Measurements from ENCODE around the gene PSMD6.
A peak's percentile ranks its signal among the peaks of the same experiment; 100 is the strongest.

PSMD6 gene

DNA sequence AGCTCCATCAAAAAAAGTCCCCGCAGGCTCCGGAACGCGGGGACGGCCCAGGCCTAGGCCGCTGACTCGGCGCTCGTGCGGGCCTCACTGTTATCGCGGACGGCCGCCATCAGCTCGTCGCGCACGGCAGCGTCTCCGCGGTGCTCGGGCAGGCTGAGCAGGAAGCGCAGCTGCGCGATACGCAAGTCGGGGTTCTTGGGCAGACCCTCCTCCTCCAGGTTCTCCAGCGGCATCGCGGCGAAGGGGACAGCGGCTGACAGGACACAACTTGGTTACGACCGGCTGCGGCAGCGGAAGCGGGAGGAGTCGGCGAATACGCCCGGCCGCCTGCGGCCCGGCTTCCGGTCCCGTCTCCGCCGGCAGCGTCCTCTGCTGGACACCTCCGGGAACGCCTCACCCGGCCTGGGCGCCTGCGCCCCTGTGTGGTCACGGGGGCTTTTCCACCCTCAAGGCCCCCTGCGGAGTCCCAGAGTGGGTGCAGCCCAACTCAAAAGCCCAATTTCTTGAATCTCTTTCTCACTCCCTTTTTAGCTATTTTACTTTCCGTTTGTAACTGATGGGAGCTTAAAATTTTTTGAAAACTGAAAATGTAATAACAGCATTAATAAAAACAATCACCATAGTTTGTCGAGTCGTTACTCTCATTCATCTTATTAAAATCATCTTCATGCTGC, at the start of gene PSMD6:
PSMD6 (minus strand) TSS at position 308 of the 674 bp plus-strand sequence; CDS start at position 233, 75 bp downstream.
- TF ChIP-seq, protein P1, sequence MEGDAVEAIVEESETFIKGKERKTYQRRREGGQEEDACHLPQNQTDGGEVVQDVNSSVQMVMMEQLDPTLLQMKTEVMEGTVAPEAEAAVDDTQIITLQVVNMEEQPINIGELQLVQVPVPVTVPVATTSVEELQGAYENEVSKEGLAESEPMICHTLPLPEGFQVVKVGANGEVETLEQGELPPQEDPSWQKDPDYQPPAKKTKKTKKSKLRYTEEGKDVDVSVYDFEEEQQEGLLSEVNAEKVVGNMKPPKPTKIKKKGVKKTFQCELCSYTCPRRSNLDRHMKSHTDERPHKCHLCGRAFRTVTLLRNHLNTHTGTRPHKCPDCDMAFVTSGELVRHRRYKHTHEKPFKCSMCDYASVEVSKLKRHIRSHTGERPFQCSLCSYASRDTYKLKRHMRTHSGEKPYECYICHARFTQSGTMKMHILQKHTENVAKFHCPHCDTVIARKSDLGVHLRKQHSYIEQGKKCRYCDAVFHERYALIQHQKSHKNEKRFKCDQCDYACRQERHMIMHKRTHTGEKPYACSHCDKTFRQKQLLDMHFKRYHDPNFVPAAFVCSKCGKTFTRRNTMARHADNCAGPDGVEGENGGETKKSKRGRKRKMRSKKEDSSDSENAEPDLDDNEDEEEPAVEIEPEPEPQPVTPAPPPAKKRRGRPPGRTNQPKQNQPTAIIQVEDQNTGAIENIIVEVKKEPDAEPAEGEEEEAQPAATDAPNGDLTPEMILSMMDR (IDR thresholded peaks at IDR 0.05; ENCODE audit: extremely low read depth, missing control alignments): peak; percentile 98
- peak; percentile 87 for DNase-seq (ENCODE audit: low spot score)

DNA sequence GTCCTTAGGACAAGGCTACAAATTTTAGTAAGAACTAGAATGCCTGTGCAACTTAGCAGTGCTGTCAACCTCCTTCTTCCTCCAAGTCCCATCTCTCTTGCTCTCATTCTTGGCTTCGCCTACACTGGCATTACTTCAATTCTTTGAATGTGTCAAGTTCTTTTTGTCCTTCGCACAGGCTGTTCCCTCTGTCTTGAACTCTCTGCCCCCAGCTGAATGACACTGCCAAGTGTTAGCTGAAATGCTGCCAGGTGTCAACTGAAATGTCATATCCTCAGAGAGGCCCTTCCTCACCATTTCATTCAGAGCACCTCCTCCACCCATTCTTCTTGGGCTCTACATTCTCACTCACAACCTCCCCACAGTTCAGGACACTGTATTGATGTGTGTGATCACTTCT, 48.8 kb upstream of the PSMD6 start:
- no peak for DNase-seq (ENCODE audit: low spot score)
- TF ChIP-seq, protein P1 (IDR thresholded peaks at IDR 0.05; ENCODE audit: extremely low read depth, missing control alignments): no peak

DNA sequence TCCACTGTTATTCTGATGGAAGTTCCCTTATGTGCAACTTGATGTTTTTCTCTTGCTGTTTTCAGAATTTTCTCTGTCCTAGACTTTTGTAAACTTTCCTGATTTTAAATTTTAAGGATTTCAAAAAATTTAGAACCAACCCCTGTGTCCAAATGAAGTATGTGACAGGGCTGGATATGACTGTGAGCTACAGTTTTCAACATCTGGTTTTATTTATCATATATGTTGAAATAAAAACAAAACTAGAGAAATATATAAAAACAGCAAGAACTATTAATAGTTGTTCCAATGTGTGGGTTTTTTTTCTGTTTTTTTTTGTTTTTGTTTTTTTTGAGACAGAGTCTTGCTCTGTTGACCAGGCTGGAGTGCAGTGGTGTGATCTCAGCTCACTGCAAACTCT, 47.4 kb upstream of the PSMD6 start:
- DNase-seq (ENCODE audit: low spot score): no peak
- TF ChIP-seq, protein P1 (IDR thresholded peaks at IDR 0.05; ENCODE audit: extremely low read depth, missing control alignments): no peak

DNA sequence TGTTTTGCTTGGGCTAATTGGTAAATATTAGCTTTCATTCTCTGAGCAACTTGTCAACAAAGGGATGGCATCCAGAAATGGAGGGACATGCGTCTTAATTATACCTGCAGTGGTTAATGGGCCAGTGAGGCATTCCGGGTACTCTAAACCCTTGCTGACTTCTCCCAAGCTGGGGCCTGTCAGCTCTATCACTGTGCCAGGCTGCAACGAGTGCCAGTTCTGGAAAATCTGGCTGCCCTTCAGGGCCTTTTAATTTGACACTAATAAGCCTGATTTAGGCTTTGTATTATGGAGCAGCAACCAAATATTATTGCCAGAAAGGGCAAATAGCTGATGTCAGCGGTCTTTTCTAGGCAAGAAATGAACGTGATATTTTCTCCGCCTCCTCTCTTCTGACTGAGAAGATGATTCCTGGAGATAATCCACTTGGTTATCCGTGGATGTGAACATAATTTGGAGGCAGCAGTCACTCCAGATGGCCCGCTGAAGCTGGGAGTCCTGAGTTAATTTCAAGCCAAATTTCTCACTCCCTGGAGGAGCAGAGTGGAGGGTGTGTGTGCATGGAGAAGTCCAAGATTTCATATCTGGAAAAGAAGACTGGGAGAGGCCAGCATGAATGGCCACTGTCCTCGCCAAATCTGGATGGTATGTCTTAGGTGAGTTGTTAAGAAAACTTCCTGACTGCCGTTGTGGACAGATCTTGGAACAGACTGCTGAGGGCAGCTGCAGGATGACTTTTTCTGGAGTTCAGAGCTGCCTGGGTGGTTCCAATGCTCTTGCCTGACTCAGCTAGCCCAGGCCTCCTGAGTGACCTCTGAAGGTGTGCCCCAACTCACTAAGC, 44.4 kb upstream of the PSMD6 start:
- DNase-seq (ENCODE audit: low spot score): no peak
- TF ChIP-seq, protein P1 (IDR thresholded peaks at IDR 0.05; ENCODE audit: extremely low read depth, missing control alignments): no peak

DNA sequence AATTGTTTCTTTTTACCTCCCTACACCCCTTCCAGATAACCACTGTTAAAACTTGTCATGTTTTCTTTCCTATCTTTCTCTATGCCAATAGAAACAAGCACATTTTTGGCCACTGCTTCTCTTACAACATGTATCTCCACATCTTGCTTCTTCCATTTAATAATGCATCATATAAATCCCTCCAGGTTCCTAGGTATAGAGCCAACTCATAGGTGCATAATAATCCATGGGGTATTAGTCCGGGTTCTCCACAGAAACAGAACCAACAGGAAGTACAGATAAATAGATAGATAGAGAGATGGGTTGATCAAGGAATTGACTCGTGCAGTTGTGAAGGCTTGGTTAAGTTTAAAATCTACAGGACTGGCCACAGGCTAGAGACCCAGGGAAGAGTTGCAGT, 41.5 kb upstream of the PSMD6 start:
- no peak for DNase-seq (ENCODE audit: low spot score)
- TF ChIP-seq, protein P1 (IDR thresholded peaks at IDR 0.05; ENCODE audit: extremely low read depth, missing control alignments): no peak

DNA sequence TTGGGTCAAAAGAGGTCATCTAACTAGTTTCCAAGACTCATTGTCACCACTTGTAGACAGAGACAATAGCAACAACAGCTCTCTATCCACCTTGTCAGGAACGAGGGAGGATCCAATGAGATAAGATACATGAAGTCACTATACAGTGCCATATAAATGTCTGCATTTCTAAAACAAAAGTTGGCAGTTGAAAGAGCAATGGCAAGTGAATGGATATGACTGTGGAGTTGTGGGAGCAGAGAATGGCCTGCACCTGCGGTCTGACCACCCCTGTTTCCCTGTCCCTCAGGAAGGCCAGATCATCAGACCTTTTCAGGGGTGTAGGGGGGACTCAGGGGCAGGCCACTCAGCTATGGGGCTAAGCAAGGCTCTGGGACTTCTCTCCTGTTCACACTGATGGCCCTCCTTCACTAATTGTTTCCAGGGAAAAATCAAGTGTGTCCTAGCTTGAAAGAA, 40.7 kb upstream of the PSMD6 start:
- no peak for DNase-seq (ENCODE audit: low spot score)
- TF ChIP-seq, protein P1 (IDR thresholded peaks at IDR 0.05; ENCODE audit: extremely low read depth, missing control alignments): no peak

Measured in GM20000 (cell line).